HG02943 (cell line): ENCODE data around the gene LCORL.

Experiments used
- ATAC-seq: cut with Tn5 transposase; IDR thresholded peaks from one replicate; pipeline ENCODE4 v1.9.1; 2021; ENCODE audit warnings: mild to moderate bottlenecking, low read depth, moderate library complexity; ENCODE audit not compliant: unreplicated experiment

The LCORL gene

DNA sequence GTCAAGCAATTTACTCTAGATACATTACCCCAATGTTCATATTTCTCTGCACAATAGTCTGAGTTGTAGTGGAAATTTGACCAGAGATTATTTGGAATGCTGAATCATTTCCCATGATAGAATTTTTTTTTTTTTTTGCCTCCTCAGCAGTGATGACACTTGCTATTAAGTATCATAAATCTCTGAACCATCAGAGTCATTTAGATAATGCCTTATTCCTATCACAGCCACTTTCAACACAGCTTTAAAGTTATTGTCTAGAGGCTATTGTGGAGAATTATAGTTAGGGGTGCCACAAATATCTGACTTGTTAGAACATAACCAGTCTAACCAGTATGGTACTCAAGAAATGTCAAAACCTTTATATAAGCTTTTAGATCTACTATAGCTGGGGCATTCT lies 79.8 kb downstream of the LCORL start:
- ATAC-seq: no peak

- ATAC-seq: no peak
Measured at GRCh38 chr4:17939054-17939453, 82.5 kb downstream of the LCORL start.

DNA sequence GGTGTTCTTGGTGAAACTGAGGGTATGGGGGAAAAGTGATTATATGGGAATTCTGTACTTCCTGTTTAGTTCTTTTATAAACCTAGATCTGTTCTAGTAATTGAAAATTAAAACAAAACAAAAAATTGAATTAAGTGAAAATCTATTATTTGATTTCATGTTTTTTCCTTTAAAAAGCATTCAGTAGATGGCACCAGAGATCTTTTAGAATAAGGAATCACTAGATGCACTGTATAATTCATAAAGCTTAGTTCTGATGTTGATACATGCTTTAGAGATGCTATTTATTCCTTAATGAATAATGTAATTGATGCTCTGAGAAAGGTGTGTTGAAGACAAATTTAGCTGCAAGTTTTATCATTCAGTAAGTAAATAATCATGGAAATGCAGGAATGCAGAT lies 87.3 kb downstream of the LCORL start:
- ATAC-seq: no peak

DNA sequence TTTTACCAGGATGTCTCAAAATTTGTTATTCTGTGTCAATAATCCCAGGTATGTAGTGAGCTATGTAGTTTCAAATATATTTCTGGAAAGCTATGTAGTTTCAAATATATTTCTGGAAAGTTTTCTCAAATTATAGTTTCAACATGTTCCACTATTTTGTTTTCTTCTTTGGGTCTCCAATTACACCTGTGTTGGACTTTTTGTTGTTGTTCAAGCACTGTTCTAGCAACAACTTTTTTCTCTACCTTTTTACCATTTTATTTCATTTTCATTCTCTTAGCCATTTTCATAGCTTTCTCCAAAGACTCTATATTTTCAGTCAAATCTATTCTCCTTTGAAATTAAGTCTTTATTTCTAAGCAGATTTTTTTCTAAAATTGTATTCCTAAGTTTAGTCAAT lies 88.4 kb downstream of the LCORL start:
- ATAC-seq: no peak

- ATAC-seq: no peak
Measured at GRCh38 chr4:17932041-17932440, 89.5 kb downstream of the LCORL start.

GRCh38 chr4:17930256-17930655 lies 91.3 kb downstream of the LCORL start:
- no peak for ATAC-seq

- ATAC-seq: no peak
Measured at GRCh38 chr4:17924189-17924588, 97.4 kb downstream of the LCORL start.

DNA sequence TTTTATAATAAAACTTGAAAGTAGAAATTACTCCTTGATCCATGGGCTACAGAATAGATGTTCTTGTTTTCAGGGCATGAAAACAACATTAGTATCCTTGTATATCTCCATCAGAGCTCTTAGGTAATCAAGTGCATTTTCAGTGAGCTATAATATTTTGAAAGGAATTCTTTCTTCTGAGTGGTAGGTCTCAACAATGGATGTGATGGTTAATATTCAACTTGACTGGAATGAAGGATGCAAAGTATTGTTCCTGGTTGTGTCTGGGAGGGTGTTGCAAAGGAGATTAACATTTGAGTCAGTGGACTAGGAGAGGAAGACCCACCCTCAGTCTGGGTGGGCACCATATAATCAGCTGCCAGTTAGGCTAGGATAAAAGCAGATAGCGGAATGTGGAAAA lies 100.1 kb downstream of the LCORL start:
- no peak for ATAC-seq

DNA sequence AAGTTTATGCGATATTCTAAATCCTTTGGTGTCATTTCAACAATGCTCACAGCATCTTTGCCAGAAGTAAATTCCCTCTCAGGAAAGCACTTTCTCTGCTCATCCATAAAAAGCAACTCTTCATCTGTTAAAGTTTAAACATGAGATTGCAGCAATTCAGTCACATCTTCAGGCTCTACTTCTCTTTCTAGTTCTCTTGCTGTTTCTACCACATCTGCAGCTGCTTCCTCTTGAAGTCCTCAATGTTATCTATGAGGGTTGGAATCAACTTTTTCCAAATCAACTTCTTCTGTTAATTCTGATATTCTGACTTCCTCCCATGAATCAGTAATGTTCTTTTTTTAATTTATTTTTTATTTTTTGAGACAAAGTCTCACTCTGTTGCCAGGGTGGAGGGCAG lies 100.9 kb downstream of the LCORL start:
- ATAC-seq: no peak

DNA sequence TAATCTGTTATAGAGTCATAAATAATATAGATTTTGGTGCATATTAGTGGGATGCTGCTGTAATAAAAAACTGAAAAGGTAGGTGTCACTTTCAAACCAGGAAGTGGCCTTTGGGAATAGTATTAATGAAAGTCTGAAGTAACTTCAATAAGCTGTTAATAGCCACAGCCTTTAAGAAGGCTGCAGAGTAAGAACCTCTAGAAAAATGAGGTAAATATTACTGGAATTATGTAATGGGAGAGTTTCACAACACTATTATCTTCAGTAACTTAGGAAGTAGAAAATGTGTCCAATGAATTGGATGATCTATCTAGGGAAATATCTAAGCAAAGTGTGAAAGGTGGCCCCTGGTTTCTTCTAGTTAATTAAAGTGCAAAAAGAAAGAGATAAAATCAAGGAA lies 106.1 kb downstream of the LCORL start:
- no peak for ATAC-seq

DNA sequence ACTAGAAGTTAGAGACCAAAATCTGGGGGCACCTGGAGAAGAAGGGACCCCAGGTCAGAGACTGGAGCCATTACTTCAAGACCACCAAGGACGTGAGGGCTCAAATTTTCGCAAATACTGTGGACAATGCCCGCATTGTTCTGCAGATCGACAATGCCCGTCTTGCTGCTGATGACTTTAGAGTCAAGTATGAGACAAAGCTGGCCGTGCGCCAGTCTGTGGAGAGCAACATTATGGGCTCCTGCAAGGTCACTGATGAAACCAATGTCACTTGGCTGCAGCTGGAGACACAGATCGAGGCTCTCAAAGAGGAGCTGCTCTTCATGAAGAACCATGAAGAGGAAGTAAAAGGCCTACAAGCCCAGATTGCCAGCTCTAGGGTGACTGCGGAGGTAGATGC lies 109.5 kb downstream of the LCORL start:
- ATAC-seq: no peak

DNA sequence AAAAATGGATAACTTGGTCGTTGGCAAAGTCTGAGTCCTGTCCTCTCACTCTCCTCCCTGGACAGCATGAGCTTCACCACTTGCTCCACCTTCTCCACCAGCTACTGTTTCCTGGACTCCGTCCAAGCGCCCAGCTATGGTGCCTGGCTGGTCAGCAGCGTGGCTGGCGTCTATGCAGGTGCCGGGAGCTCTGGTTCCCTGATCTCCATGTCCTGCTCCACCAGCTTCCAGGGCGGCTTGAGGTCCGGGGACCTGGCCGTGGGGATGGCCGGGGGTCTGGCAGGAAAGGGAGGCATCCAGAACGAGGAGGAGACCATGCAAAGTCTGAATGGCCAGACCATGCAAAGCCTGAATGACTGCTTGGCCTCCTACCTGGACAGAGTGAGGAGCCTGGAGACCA lies 109.9 kb downstream of the LCORL start:
- no peak for ATAC-seq

DNA sequence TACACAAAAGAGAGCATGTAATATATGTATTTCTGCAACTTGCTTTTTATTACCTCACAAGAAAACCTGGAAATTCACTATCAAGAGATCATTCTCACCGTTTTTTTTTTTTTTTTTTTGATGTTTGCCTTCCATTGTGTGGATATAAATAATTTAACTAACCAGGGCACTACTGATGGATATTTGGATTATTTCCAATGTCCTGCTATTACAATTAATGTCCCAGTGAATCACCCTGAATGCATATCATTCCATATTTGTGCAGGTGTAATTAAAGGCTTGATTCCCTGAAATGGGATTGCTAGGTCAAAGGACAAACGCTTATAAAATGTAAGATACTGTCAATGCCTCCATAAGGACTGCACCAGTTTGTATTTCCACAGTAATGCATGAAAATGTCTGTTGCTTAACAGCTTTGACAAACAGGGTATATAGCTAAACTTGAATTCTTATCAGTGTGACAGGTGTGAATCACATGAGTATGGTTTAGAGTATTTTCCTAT lies 123.0 kb downstream of the LCORL start:
- ATAC-seq: no peak

- no peak for ATAC-seq
Measured at GRCh38 chr4:17895481-17895880, 126.1 kb downstream of the LCORL start.

- no peak for ATAC-seq
Measured at GRCh38 chr4:17894421-17894820, 127.1 kb downstream of the LCORL start.

- ATAC-seq: no peak
Measured at GRCh38 chr4:17889692-17890091, 131.9 kb downstream of the LCORL start.

DNA sequence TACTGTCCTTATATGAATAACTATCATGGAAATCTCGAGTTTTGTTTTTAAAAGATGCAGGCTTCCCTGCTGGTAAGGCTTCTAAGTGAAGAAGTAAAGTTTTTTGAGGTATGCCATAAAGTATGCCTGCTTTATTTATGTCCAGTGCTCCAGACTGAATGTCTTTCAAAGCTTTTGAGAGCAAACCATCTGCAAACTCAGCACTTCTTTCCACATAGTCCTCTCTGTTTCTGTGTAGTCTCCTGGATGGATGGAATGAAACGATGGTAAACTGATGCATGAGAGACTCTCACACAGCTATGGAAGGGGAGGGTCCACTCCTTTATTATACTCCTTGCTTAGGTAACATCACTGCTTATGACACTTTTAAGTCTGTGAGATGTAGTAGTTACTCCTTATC lies 137.0 kb downstream of the LCORL start:
- ATAC-seq: no peak

DNA sequence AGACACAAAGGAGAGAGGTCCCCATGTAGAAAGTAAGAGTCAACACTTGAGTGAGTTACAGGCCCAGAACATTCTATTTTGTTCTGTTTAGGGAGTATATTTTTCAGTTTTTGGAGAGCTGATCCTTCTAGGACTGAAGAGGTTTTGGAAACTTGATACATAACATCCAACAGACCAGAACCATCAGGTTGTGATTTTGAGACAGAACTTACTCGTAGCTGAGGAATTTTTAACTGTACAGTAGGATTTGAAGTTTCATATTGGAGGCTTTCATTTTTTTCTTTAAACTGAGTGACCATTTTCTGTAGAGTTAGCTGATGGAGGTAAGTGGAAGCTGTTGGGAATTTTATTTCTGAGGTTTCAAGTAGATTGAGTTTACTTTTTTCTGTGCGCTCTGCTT lies 137.5 kb downstream of the LCORL start:
- ATAC-seq: no peak

DNA sequence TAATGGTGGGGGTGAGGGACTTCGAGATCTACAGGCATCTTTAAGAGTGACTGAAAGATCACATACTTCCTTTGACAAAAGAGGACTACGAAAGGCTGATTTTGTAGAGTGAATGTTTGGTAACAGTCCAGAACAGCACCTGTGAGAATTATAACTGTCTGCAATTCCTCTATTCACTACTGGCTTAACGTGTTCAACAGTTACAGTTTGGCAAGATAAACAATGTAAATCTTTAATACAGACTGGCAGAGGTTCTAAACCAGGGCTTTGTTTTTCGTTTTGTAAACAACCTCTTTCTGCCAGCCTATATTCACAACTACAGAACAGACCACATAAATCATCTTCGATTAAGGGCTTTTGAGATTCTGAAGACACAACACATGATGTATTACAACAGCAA lies 143.9 kb downstream of the LCORL start:
- no peak for ATAC-seq

GRCh38 chr4:17876943-17877342 lies 144.6 kb downstream of the LCORL start:
- ATAC-seq: no peak

GRCh38 chr4:17875402-17876070 lies 146.0 kb downstream of the LCORL start:
- ATAC-seq: no peak

DNA sequence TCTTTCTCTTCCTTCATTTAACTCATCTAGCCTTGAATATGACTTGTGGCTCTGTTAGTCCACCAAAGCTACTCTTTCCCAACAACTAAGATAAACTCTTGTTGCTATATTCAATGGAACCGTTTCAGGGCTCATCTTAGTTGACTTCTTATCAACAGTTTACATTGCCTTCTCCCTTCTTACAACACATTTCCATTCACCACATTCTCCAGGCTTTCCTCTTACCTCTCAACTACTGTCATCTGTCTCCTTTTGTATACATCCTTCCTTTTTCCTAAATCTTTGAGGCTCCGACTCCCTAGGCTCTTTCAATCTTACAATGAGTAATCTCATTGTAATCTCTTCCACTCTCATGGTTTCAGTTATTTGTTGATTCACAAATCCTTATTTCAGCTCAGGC lies 152.2 kb downstream of the LCORL start:
- no peak for ATAC-seq

GRCh38 chr4:17867276-17867675 lies 154.3 kb downstream of the LCORL start:
- ATAC-seq: no peak
